Right lobe of liver (tissue), 4 donors: ENCODE results near the gene PTPRN2.

ENCODE experiments used
- CTCF ChIP-seq, 4 donors: fragments of 200-600 bp in 3 of 4; fragments of 450-650 bp in 1 of 4; IDR thresholded peaks; one replicate each; pipeline versions ENCODE4 v1.5.1 to v1.8.0; 2016 to 2022; ENCODE audit warnings: antibody characterized with exemption in 4 of 4, mild to moderate bottlenecking in 2 of 4
- POLR2A ChIP-seq: fragments of 450-650 bp; IDR thresholded peaks from one replicate; pipeline ENCODE4 v1.6.1; 2017; ENCODE audit warnings: antibody characterized with exemption, mild to moderate bottlenecking
- donor health status: DM: no; HTN: no; CAD: no.
- donor health status: DM: no; HTN: no; CAD: no.
- donor health status: DM: no; HTN: yes; CAD: no.

- no peak for TF ChIP-seq CTCF (IDR thresholded peaks at IDR 0.05)
- TF ChIP-seq POLR2A = no peak
These were observed 607.8 kb downstream of the PTPRN2 start for GRCh38 chr7:157979636-157980340.
